ENCODE results near the gene KRT79. TPM values are rescaled to one million over a fixed set of nuclear protein-coding genes. Genes with fewer than 3 reads are reported as not detected.
A peak's percentile ranks its signal among the peaks of the same experiment; 100 is the strongest.

Gene KRT79
- total RNA-seq, 2 donors from 2014 or later = not detected

DNA sequence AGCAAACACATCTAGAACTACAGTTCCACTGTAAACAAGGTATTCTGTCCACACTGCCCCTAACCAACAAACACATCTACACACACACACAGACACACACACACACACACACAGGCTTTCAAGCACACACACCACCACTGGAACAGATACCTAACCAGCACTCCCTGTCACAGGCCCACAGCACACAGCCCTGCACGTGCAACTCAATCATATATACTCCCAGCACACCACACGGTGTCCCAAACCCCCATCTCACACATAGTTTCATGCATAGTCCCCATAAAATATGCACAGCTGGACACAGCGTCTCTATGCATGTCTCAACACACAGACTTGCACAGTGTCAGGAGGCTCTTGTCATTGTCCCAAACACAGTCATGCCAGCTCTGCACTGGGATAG, 43.1 kb upstream of the KRT79 start:
- DNase-seq (ENCODE audit: low spot score) = no peak
- intact Hi-C loops (cut with DNase I) = no loop called here

DNA sequence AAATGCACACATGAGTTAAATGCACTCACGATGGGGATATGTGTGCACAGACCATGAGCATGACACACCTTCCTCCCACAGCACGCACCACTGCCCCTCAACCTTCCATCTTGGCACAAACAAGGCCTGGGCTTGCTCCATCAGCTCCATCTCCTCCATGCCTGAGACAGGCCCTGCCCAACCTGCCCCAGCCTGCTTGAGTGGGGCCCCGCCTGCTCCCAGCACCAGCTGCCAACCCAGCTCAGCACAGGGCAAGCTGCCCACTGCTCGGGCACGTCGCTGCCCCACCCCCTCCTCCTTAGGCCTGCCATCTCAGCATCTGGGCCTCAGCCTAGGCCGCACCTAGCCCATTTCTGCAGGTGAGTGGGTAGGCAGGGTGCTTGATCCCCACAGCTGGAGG, 42.3 kb upstream of the KRT79 start:
- H3K36me3 ChIP-seq = no peaks in the 10 kb centered on the region
- H3K27me3 ChIP-seq (replicated peaks; ENCODE audit: insufficient read depth) = no peaks in the 10 kb centered on the region
- 42% methylated on average over 7 of the region's 7 CpGs for WGBS
- intact Hi-C loops (cut with DNase I) = no loop called here
- no peak overlapping the region for H3K4me3 ChIP-seq
- H3K27ac ChIP-seq = peak overlapping the region in 1 of 2 donors; percentile 32
- no peaks in the 10 kb centered on the region for H3K9me3 ChIP-seq
- H3K4me1 ChIP-seq (replicated peaks) = no peaks in the 10 kb centered on the region
- TF ChIP-seq, protein P1, sequence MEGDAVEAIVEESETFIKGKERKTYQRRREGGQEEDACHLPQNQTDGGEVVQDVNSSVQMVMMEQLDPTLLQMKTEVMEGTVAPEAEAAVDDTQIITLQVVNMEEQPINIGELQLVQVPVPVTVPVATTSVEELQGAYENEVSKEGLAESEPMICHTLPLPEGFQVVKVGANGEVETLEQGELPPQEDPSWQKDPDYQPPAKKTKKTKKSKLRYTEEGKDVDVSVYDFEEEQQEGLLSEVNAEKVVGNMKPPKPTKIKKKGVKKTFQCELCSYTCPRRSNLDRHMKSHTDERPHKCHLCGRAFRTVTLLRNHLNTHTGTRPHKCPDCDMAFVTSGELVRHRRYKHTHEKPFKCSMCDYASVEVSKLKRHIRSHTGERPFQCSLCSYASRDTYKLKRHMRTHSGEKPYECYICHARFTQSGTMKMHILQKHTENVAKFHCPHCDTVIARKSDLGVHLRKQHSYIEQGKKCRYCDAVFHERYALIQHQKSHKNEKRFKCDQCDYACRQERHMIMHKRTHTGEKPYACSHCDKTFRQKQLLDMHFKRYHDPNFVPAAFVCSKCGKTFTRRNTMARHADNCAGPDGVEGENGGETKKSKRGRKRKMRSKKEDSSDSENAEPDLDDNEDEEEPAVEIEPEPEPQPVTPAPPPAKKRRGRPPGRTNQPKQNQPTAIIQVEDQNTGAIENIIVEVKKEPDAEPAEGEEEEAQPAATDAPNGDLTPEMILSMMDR (IDR thresholded peaks at IDR 0.05) = no peak
- peak; percentile 38 for TF ChIP-seq POLR2A (IDR thresholded peaks at IDR 0.05)
- TF ChIP-seq POLR2AphosphoS5 (IDR thresholded peaks at IDR 0.05) = peak; percentile 92
- DNase-seq (ENCODE audit: low spot score) = peak; percentile 93

More for the DNA sequence above, 43.1 kb upstream of the KRT79 start:
- Histone ChIP-seq H3K27ac (peak overlapping the region in 1 of 2 donors; percentile 16), H3K9me3 (no peaks in the 10 kb centered on the region), H3K36me3 (no peaks in the 10 kb centered on the region), H3K27me3 (replicated peaks; ENCODE audit: insufficient read depth) (no peaks in the 10 kb centered on the region), H3K4me3 (no peak overlapping the region), H3K4me1 (replicated peaks) (no peaks in the 10 kb centered on the region)
- TF ChIP-seq POLR2A (IDR thresholded peaks at IDR 0.05) = no peak
- TF ChIP-seq, protein P1 (IDR thresholded peaks at IDR 0.05) = no peak
- TF ChIP-seq POLR2AphosphoS5 (IDR thresholded peaks at IDR 0.05) = no peak
- WGBS = 49% methylated on average over 3 of the region's 3 CpGs

DNA sequence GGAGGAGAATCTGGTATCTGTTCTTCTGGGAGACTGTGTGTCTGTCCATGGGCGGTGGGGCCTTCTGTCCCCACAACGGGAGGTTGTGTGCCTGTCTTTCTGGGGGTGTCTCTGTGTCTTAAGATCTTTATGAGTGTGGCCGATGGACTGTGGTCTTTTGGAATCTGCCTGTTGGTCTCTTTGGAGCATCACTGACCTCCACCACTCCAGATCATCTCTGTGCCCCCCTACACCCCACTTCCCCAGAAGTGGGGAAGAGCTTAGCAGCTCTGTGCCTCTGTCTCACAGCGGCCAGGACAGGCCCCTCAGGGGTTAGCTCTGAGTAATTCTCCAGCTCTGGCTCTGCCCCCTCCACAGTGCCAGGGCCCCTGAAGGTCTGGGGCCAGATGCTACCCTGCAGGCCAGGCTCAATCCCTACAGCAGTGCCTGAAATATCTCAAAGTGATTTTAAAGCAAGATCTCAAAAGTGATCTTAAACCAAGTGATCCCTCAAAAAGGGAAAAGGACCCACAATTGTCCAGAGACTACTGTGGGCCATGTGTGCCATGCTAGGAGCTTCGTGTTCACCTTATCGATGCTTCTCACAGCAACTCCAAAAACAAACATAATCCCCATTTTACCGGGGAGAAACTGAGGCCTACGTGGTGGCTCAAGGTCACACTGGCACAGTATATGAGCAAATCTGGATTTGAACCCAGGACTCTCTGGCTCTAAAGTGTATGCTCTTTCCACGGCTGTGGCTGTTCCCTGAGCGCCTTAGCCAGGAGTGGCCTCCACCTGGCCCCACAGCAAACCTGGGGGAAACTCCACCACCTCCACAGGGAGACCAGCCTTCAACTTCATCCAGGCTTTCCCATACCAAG, 40.7 kb upstream of the KRT79 start:
- Histone ChIP-seq H3K36me3 (no peaks in the 10 kb centered on the region), H3K9me3 (no peaks in the 10 kb centered on the region), H3K27me3 (replicated peaks; ENCODE audit: insufficient read depth) (no peaks in the 10 kb centered on the region), H3K27ac (peak overlapping the region; percentile 15 to 57), H3K4me1 (replicated peaks) (no peaks in the 10 kb centered on the region), H3K4me3 (peak overlapping the region; percentile 19 to 32)
- intact Hi-C loops (cut with DNase I) = loop anchor here (5.0 kb wide), 1 partner anchor 503 kb away; no protein-coding TSS in a partner anchor
- 72% methylated on average over 10 of the region's 10 CpGs for whole genome bisulfite sequencing
- DNase-seq (ENCODE audit: low spot score) = no peak
- TF ChIP-seq, protein P1 (IDR thresholded peaks at IDR 0.05) = no peak
- TF ChIP-seq POLR2A (IDR thresholded peaks at IDR 0.05) = peak; percentile 9

DNA sequence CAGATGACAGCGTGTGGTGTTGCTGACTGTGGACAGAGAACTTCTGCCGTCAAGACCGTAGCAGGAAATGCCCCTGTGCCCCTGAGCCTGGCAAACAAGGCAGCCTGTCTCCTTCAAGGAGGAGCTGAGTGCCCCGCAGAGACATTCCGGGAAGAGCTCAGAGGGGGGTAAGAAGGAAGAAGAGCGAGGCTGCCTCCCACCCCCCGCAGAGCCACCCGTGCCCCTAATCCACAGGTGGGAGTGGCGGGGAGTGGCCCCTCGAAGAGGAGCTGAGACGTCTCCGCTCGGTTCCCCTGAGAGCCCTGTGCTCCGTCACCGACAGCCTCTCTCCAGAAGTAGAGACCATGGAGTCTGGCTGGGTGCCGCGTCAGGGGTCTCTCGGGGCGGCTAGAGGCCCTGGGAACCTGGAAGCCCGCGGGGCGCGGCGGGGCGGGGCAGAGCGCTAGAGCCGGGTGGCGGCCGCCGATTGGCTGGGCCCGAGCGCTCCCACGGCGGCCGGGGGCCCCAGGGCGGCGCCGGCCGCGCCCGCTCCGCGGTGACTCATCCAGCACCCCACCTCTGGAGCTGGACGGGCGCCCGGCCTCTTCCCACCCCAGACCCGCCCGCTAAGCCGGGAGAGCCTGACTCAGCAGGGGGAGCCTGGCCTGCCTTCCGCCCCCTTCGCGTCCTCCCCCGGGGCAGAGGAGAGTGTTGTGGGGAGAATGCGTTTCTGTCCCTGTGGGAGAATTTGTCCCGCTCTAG, 39.9 kb upstream of the KRT79 start:
- Histone ChIP-seq H3K27me3 (replicated peaks; ENCODE audit: insufficient read depth) (no peaks in the 10 kb centered on the region), H3K4me1 (replicated peaks) (no peaks in the 10 kb centered on the region), H3K36me3 (no peaks in the 10 kb centered on the region), H3K4me3 (peak overlapping the region; percentile 19 to 32), H3K9me3 (no peaks in the 10 kb centered on the region), H3K27ac (peak overlapping the region; percentile 72 to 73)
- intact Hi-C loops (cut with DNase I) = loop anchor here (5.0 kb wide), 1 partner anchor 502 kb away; no protein-coding TSS in a partner anchor
- TF ChIP-seq, protein P1 (IDR thresholded peaks at IDR 0.05) = no peak
- TF ChIP-seq POLR2AphosphoS5 (IDR thresholded peaks at IDR 0.05) = peak; percentile 43
- WGBS = 3% methylated on average over 34 of the region's 55 CpGs
- DNase-seq (ENCODE audit: low spot score) = peak; percentile 89
